Vagina (tissue), 2 donors: ENCODE data around the gene CD63.

Source experiments
- CTCF ChIP-seq, 3 experiments: fragments of 450-650 bp in 2 of 3; fragments of 200-600 bp in 1 of 3; sonication (generic) in 1 of 3; IDR thresholded peaks; one replicate each; pipeline ENCODE4 v1.5.1; 2017 to 2019; ENCODE audit warnings: antibody characterized with exemption in 3 of 3, mild to moderate bottlenecking in 2 of 3, moderate library complexity in 2 of 3
- POLR2A ChIP-seq, 2 donors: fragments of 450-650 bp; IDR thresholded peaks; one replicate each; pipeline ENCODE4 v1.6.1; 2017; ENCODE audit warnings: antibody characterized with exemption in 2 of 2, mild to moderate bottlenecking in 2 of 2, moderate library complexity in 2 of 2
- POLR2AphosphoS5 ChIP-seq, 2 donors: sonication (generic); formaldehyde crosslinking; IDR thresholded peaks; one replicate each; pipeline ENCODE4 v1.9.0; 2017; ENCODE audit warnings: antibody characterized with exemption in 2 of 2, mild to moderate bottlenecking in 2 of 2, low read depth in 1 of 2; ENCODE audit not compliant: insufficient read depth in 1 of 2

GRCh38 chr12:55706568-55707218, 22.1 kb downstream of the CD63 start:
- TF ChIP-seq CTCF (IDR thresholded peaks at IDR 0.05) (no peak), POLR2AphosphoS5 (IDR thresholded peaks at IDR 0.05; ENCODE audit: insufficient read depth in 1 of 2, low read depth in 1 of 2) (no peak), POLR2A (IDR thresholded peaks at IDR 0.05) (no peak)
